Prostate gland (tissue), 2 donors: ENCODE measurements around the gene BOK. TPM values are rescaled to one million over a fixed set of nuclear protein-coding genes. Genes with fewer than 3 reads are reported as not detected.

Experiments used
- DNase-seq: peaks from one replicate; pipeline ENCODE4 v3.0.0-alpha.2; 2019; ENCODE audit warnings: low spot score
- H3K27ac ChIP-seq, 2 donors: fragments of 200-600 bp; sonication (generic); 2 replicates each; pipeline ENCODE4 v1.5.1; 2017 to 2019
- H3K27me3 ChIP-seq: fragments of 200-600 bp; sonication (generic); replicated peaks from 2 replicates; pipeline ENCODE4 v1.5.1; 2019; ENCODE audit not compliant: insufficient read depth
- H3K36me3 ChIP-seq, 2 donors: fragments of 200-600 bp; sonication (generic); 1 replicate in 1 of 2; 2 replicates in 1 of 2; pipeline versions ENCODE4 v1.5.1 to v1.8.1; 2017 to 2019
- H3K4me1 ChIP-seq: fragments of 200-600 bp; sonication (generic); replicated peaks from 2 replicates; pipeline ENCODE4 v1.5.1; 2019
- H3K4me3 ChIP-seq, 2 donors: fragments of 200-600 bp; sonication (generic); 2 replicates each; pipeline ENCODE4 v1.5.1; 2017 to 2019
- H3K9me3 ChIP-seq: fragments of 200-600 bp; sonication (generic); 2 replicates; pipeline ENCODE4 v1.5.1; 2017
- CTCF ChIP-seq, 4 experiments: fragments of 200-600 bp in 2 of 4; fragments of 450-650 bp in 2 of 4; sonication (generic) in 2 of 4; IDR thresholded peaks; 1 replicate in 3 of 4; 2 replicates in 1 of 4; pipeline ENCODE4 v1.5.1; 2016 to 2019; ENCODE audit warnings: antibody characterized with exemption in 4 of 4, mild to moderate bottlenecking in 2 of 4, moderate library complexity in 2 of 4
- POLR2A ChIP-seq: fragments of 450-650 bp; IDR thresholded peaks from one replicate; pipeline ENCODE4 v1.6.1; 2016; ENCODE audit warnings: antibody characterized with exemption, mild to moderate bottlenecking
- POLR2AphosphoS5 ChIP-seq: sonication (generic); formaldehyde crosslinking; IDR thresholded peaks from one replicate; pipeline ENCODE4 v1.6.1; 2017; ENCODE audit warnings: antibody characterized with exemption
- WGBS: methylation state at CpG from one replicate; pipeline ENCODE4 v1.1.5; 2018; 5-methylcytosine and 5-hydroxymethylcytosine counted together
- intact Hi-C: fragments of 100-400 bp; cut with DNase I; formaldehyde crosslinking; loops from one replicate; pipeline ENCODE4 v1.14.2; 2022
- small RNA-seq, 2 donors: library from RNA; depleted of rRNA; stranded (forward); fragments of <200 nt; gene quantifications; one replicate each; pipeline ENCODE3, GENCODE V24; 2016
- total RNA-seq, 2 donors: library from RNA; depleted of rRNA; stranded (reverse); fragments of >200 nt; gene quantifications; one replicate each; pipeline ENCODE4 v1.1.0, GENCODE V29; 2016

The BOK gene
- total RNA-seq, 2 donors from 2014 or later, result 58.3 to 91.6 TPM

- no peak overlapping the region for H3K4me3 ChIP-seq
- H3K27ac ChIP-seq, result no peak overlapping the region
- intact Hi-C loops, result no loop called here
- TF ChIP-seq POLR2AphosphoS5 (no peak), POLR2A (no peak), CTCF (IDR thresholded peaks at IDR 0.05) (no peak)
- no peaks in the 10 kb centered on the region for H3K4me1 ChIP-seq
- 96% methylated on average over 11 of the region's 11 CpGs for WGBS
- no peaks in the 10 kb centered on the region for H3K27me3 ChIP-seq
- DNase-seq, result no peak
- no peaks in the 10 kb centered on the region for H3K36me3 ChIP-seq
- H3K9me3 ChIP-seq, result no peaks in the 10 kb centered on the region
These were observed 60.3 kb downstream of the BOK start for GRCh38 chr2:241618829-241619228.

- 95% methylated on average over 20 of the region's 20 CpGs for WGBS
- DNase-seq, result no peak
These were observed 61.3 kb downstream of the BOK start for GRCh38 chr2:241619597-241620418.

GRCh38 chr2:241620419-241620769 is 61.8 kb downstream of the BOK start:
- TF ChIP-seq POLR2AphosphoS5 (no peak), CTCF (IDR thresholded peaks at IDR 0.05) (no peak), POLR2A (no peak)
- no peaks in the 10 kb centered on the region for H3K27me3 ChIP-seq
- no peaks in the 10 kb centered on the region for H3K4me1 ChIP-seq
- WGBS, result 95% methylated on average over 6 of the region's 6 CpGs
- H3K4me3 ChIP-seq, result no peak overlapping the region
- H3K27ac ChIP-seq, result no peak overlapping the region
- DNase-seq, result no peak
- no peaks in the 10 kb centered on the region for H3K36me3 ChIP-seq
- H3K9me3 ChIP-seq, result no peaks in the 10 kb centered on the region
- intact Hi-C loops, result no loop called here

More at GRCh38 chr2:241619597-241620418, 61.3 kb downstream of the BOK start:
- Histone ChIP-seq H3K4me1 (no peaks in the 10 kb centered on the region), H3K27me3 (no peaks in the 10 kb centered on the region), H3K4me3 (no peak overlapping the region), H3K9me3 (no peaks in the 10 kb centered on the region), H3K36me3 (no peaks in the 10 kb centered on the region), H3K27ac (no peak overlapping the region)
- intact Hi-C loops, result no loop called here
- TF ChIP-seq POLR2AphosphoS5 (no peak), POLR2A (no peak), CTCF (IDR thresholded peaks at IDR 0.05) (no peak)

Small RNA genes lying within 50 kb of the gene (small RNA-seq; reads per million reads assigned to genes)
- gene RNA5SP122, result 0 reads per million in 2 donors

Other genes starting within 250 kb of the BOK start
- 100 to 1,000 TPM; 529 to 612 TPM for gene HDLBP, start 243.1 kb upstream of the BOK start, total RNA-seq
- gene SEPTIN2, start 242.8 kb upstream of the BOK start, total RNA-seq, result 100 to 1,000 TPM; 202 to 284 TPM
- 10 to 100 TPM; 32.4 to 35.9 TPM for gene FARP2, start 202.5 kb upstream of the BOK start, total RNA-seq
- 100 to 1,000 TPM; 169 to 235 TPM for gene STK25, start 50.2 kb upstream of the BOK start, total RNA-seq
- gene THAP4, start 78.4 kb downstream of the BOK start, total RNA-seq, result 10 to 100 TPM; 60.8 to 92.9 TPM
- gene ATG4B, start 78.9 kb downstream of the BOK start, total RNA-seq, result 100 to 1,000 TPM in 1 of 2 donors, 10 to 100 TPM in 1; 63.9 to 162 TPM
- gene DTYMK, start 128.1 kb downstream of the BOK start, total RNA-seq, result 10 to 100 TPM; 26.0 to 35.8 TPM
- 10 to 100 TPM; 65.6 to 84.8 TPM for gene ING5, start 143.3 kb downstream of the BOK start, total RNA-seq
- gene D2HGDH, start 175.9 kb downstream of the BOK start, total RNA-seq, result 10 to 100 TPM; 38.7 to 55.3 TPM
- 1 to 10 TPM in 1 of 2 donors, not detected in 1; 2.4 TPM for gene GAL3ST2, start 218.1 kb downstream of the BOK start, total RNA-seq